ENCODE results near the gene MAN2B2.

The MAN2B2 gene

DNA sequence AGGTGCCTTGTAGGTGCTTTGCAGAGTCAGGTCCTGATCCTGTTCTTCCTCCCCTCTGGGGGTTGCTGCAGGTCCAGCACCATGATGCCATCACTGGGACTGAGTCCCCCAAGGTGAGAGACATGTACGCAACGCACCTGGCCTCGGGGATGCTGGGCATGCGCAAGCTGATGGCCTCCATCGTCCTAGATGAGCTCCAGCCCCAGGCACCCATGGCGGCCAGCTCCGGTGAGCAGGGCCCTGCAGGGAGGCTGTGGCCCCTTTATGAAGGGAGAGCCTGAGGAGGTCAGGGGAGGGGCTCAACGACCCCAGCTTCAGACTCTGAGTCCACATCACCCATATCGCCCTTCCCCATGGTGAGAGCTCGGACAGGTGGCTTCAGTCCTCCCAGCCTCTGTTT, 23.1 kb downstream of the MAN2B2 start:
- Histone ChIP-seq H3K27ac (ENCODE audit: low read depth, low read length) (no peak overlapping the region), H3K9me3 (ENCODE audit: control insufficient read depth in 5 of 5, low read length in 5 of 5) (peaks cover 0 to 6% (median 6%) of the 10 kb centered on the region in 5 donors), H3K9ac (ENCODE audit: low read length in 5 of 5) (no peak overlapping the region), H3K27me3 (ENCODE audit: control insufficient read depth in 5 of 5, insufficient read depth in 4 of 5, low read length in 5 of 5) (peaks cover 0 to 2% (median 0%) of the 10 kb centered on the region in 5 donors), H3K36me3 (ENCODE audit: control insufficient read depth in 5 of 5, insufficient read depth in 5 of 5, low read length in 5 of 5) (peaks cover 0 to 90% (median 62%) of the 10 kb centered on the region in 5 donors), H3K4me3 (ENCODE audit: low read depth in 1 of 5, low read length in 5 of 5) (no peak overlapping the region), H3K4me1 (ENCODE audit: control insufficient read depth in 5 of 5, insufficient read depth in 5 of 5, low read length in 5 of 5) (peaks cover 0 to 3% (median 0%) of the 10 kb centered on the region in 5 donors)

- Histone ChIP-seq H3K9me3 (ENCODE audit: control insufficient read depth in 5 of 5, low read length in 5 of 5) (peaks cover 0 to 6% (median 6%) of the 10 kb centered on the region in 5 donors), H3K27me3 (ENCODE audit: control insufficient read depth in 5 of 5, insufficient read depth in 4 of 5, low read length in 5 of 5) (peaks cover 0 to 2% (median 0%) of the 10 kb centered on the region in 5 donors), H3K36me3 (ENCODE audit: control insufficient read depth in 5 of 5, insufficient read depth in 5 of 5, low read length in 5 of 5) (peaks cover 0 to 90% (median 60%) of the 10 kb centered on the region in 5 donors), H3K27ac (ENCODE audit: low read depth, low read length) (no peak overlapping the region), H3K4me1 (ENCODE audit: control insufficient read depth in 5 of 5, insufficient read depth in 5 of 5, low read length in 5 of 5) (peaks cover 0 to 3% (median 0%) of the 10 kb centered on the region in 5 donors), H3K4me3 (ENCODE audit: low read depth in 1 of 5, low read length in 5 of 5) (no peak overlapping the region), H3K9ac (ENCODE audit: low read length in 5 of 5) (no peak overlapping the region)
These were observed 23.7 kb downstream of the MAN2B2 start for GRCh38 chr4:6598641-6599040.

- peaks cover 0 to 3% (median 0%) of the 10 kb centered on the region in 5 donors for H3K4me1 ChIP-seq (ENCODE audit: control insufficient read depth in 5 of 5, insufficient read depth in 5 of 5, low read length in 5 of 5)
- peaks cover 0 to 94% (median 67%) of the 10 kb centered on the region in 5 donors for H3K36me3 ChIP-seq (ENCODE audit: control insufficient read depth in 5 of 5, insufficient read depth in 5 of 5, low read length in 5 of 5)
- H3K27ac ChIP-seq (ENCODE audit: low read depth, low read length) = no peak overlapping the region
- no peak overlapping the region for H3K9ac ChIP-seq (ENCODE audit: low read length in 5 of 5)
- peak overlapping the region in 1 of 5 donors; percentile 3 for H3K4me3 ChIP-seq (ENCODE audit: low read depth in 1 of 5, low read length in 5 of 5)
- H3K9me3 ChIP-seq (ENCODE audit: control insufficient read depth in 5 of 5, low read length in 5 of 5) = peaks cover 3 to 19% (median 13%) of the 10 kb centered on the region in 5 donors
- peaks cover 0 to 2% (median 0%) of the 10 kb centered on the region in 5 donors for H3K27me3 ChIP-seq (ENCODE audit: control insufficient read depth in 5 of 5, insufficient read depth in 4 of 5, low read length in 5 of 5)
These were observed 26.8 kb downstream of the MAN2B2 start for GRCh38 chr4:6601661-6602250.

DNA sequence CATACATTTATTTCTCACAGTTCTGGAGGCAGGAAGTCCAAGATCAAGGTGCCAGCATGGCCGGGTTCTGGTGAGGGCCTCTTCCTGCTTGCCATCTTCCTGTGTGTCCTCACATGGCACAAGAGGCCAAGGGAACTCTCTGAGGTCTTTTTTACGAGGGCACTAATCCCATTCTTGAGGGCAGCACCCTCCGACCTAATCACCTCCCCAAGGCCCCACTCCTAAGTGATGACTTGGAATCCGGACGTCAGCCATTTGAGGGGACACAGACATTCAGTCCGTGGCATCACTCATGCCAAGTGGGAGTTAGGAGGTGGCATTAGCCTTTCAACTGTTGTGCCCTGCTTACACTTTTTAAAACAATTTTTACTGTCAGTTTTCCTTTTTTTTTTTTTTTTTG, 27.3 kb downstream of the MAN2B2 start:
- Histone ChIP-seq H3K27ac (ENCODE audit: low read depth, low read length) (no peak overlapping the region), H3K4me3 (ENCODE audit: low read depth in 1 of 5, low read length in 5 of 5) (peak overlapping the region in 1 of 5 donors; percentile 3), H3K9ac (ENCODE audit: low read length in 5 of 5) (no peak overlapping the region), H3K4me1 (ENCODE audit: control insufficient read depth in 5 of 5, insufficient read depth in 5 of 5, low read length in 5 of 5) (peaks cover 0 to 3% (median 0%) of the 10 kb centered on the region in 5 donors), H3K27me3 (ENCODE audit: control insufficient read depth in 5 of 5, insufficient read depth in 4 of 5, low read length in 5 of 5) (peaks cover 0 to 2% (median 0%) of the 10 kb centered on the region in 5 donors), H3K36me3 (ENCODE audit: control insufficient read depth in 5 of 5, insufficient read depth in 5 of 5, low read length in 5 of 5) (peaks cover 0 to 94% (median 68%) of the 10 kb centered on the region in 5 donors), H3K9me3 (ENCODE audit: control insufficient read depth in 5 of 5, low read length in 5 of 5) (peaks cover 3 to 19% (median 13%) of the 10 kb centered on the region in 5 donors)

DNA sequence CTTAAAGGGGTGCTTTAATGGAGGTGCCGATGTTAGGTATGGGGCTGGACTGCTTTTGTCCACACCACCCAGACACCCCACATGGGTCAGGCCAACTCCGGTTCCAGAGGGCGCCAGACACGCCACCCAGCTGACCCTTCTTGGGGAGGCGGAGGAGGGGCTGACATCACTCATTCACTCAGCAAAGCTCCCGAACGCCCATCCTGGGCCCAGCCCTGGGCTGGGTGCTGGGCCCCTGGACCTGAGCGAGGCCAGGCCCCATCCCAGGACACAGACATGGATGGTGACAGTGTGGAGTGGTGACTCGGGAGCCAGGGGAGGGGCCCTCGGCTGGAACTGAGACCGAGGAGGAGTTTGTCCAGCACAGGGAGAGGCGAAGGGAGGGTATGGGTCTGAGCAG, 28.1 kb downstream of the MAN2B2 start:
- H3K27ac ChIP-seq (ENCODE audit: low read depth, low read length) = no peak overlapping the region
- H3K9me3 ChIP-seq (ENCODE audit: control insufficient read depth in 5 of 5, low read length in 5 of 5) = peaks cover 3 to 19% (median 13%) of the 10 kb centered on the region in 5 donors
- H3K27me3 ChIP-seq (ENCODE audit: control insufficient read depth in 5 of 5, insufficient read depth in 4 of 5, low read length in 5 of 5) = peaks cover 0 to 2% (median 0%) of the 10 kb centered on the region in 5 donors
- no peak overlapping the region for H3K4me3 ChIP-seq (ENCODE audit: low read depth in 1 of 5, low read length in 5 of 5)
- H3K36me3 ChIP-seq (ENCODE audit: control insufficient read depth in 5 of 5, insufficient read depth in 5 of 5, low read length in 5 of 5) = peaks cover 0 to 94% (median 66%) of the 10 kb centered on the region in 5 donors
- H3K9ac ChIP-seq (ENCODE audit: low read length in 5 of 5) = no peak overlapping the region
- peaks cover 0 to 3% (median 0%) of the 10 kb centered on the region in 5 donors for H3K4me1 ChIP-seq (ENCODE audit: control insufficient read depth in 5 of 5, insufficient read depth in 5 of 5, low read length in 5 of 5)

DNA sequence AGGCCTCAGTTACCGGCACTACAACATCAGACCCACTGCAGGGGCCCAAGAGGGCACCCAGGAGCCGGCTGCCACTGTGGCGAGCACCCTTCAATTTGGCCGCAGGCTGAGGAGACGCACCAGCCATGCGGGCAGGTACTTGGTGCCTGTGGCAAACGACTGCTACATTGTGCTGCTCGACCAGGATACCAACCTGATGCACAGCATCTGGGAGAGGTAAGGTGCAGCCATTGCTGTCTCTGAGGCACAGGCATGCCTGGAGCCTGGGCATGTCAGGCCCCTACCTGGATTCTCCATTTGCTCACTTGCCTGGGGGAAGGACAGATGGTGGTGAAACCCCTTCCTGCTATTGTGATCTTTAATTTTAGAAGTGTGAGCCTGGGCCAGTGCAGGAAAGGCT, 30.1 kb downstream of the MAN2B2 start:
- Histone ChIP-seq H3K9me3 (ENCODE audit: control insufficient read depth in 5 of 5, low read length in 5 of 5) (peaks cover 3 to 19% (median 13%) of the 10 kb centered on the region in 5 donors), H3K4me1 (ENCODE audit: control insufficient read depth in 5 of 5, insufficient read depth in 5 of 5, low read length in 5 of 5) (no peaks in the 10 kb centered on the region), H3K27me3 (ENCODE audit: control insufficient read depth in 5 of 5, insufficient read depth in 4 of 5, low read length in 5 of 5) (no peaks in the 10 kb centered on the region), H3K9ac (ENCODE audit: low read length in 5 of 5) (no peak overlapping the region), H3K36me3 (ENCODE audit: control insufficient read depth in 5 of 5, insufficient read depth in 5 of 5, low read length in 5 of 5) (peaks cover 0 to 98% (median 78%) of the 10 kb centered on the region in 5 donors), H3K4me3 (ENCODE audit: low read depth in 1 of 5, low read length in 5 of 5) (peak overlapping the region in 2 of 5 donors; percentile 2 to 50), H3K27ac (ENCODE audit: low read depth, low read length) (no peak overlapping the region)

GRCh38 chr4:6605605-6606004, 30.6 kb downstream of the MAN2B2 start:
- H3K27ac ChIP-seq (ENCODE audit: low read depth, low read length) = no peak overlapping the region
- H3K4me3 ChIP-seq (ENCODE audit: low read depth in 1 of 5, low read length in 5 of 5) = no peak overlapping the region
- H3K9ac ChIP-seq (ENCODE audit: low read length in 5 of 5) = no peak overlapping the region
- H3K36me3 ChIP-seq (ENCODE audit: control insufficient read depth in 5 of 5, insufficient read depth in 5 of 5, low read length in 5 of 5) = peaks cover 0 to 98% (median 78%) of the 10 kb centered on the region in 5 donors
- peaks cover 3 to 19% (median 13%) of the 10 kb centered on the region in 5 donors for H3K9me3 ChIP-seq (ENCODE audit: control insufficient read depth in 5 of 5, low read length in 5 of 5)
- H3K4me1 ChIP-seq (ENCODE audit: control insufficient read depth in 5 of 5, insufficient read depth in 5 of 5, low read length in 5 of 5) = no peaks in the 10 kb centered on the region
- H3K27me3 ChIP-seq (ENCODE audit: control insufficient read depth in 5 of 5, insufficient read depth in 4 of 5, low read length in 5 of 5) = no peaks in the 10 kb centered on the region

DNA sequence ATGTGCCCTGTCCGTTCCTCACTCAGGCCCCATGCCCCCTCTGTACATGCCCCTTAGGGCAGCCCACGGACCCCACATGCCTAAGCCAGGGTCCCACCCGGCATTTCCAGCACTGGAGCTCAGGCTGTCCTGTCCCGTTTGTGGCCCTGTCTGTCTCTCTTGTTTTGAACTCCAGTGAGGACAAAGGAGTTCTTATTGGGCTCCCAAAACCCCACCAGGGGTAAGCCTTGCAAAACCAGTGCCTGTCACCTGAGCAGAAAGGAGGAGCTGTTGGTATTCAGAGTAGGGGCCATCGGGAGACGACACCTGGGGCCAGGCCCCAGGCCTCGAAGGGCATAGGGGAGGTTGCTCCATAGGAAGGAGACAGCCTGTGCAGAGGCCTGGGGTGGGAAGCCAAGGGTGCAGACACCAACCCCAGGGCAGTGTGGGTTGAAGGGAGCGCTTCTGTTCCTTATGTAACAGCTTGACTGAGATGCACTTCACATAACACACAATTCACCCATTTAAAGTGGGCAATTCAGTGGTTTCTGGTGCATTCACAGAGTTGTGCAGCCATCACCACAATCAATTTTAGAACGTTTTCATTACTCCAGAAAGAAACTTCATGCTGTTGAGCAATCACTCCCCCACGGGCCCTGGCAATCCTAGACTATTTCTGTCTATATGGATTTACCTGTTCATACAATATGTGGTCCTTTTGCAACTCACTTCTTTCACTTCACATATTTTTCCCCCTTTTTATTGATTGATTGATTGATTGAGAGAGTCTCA, 31.7 kb downstream of the MAN2B2 start:
- no peak overlapping the region for H3K4me3 ChIP-seq (ENCODE audit: low read depth in 1 of 5, low read length in 5 of 5)
- peaks cover 0 to 98% (median 78%) of the 10 kb centered on the region in 5 donors for H3K36me3 ChIP-seq (ENCODE audit: control insufficient read depth in 5 of 5, insufficient read depth in 5 of 5, low read length in 5 of 5)
- H3K27ac ChIP-seq (ENCODE audit: low read depth, low read length) = no peak overlapping the region
- no peak overlapping the region for H3K9ac ChIP-seq (ENCODE audit: low read length in 5 of 5)
- no peaks in the 10 kb centered on the region for H3K27me3 ChIP-seq (ENCODE audit: control insufficient read depth in 5 of 5, insufficient read depth in 4 of 5, low read length in 5 of 5)
- H3K4me1 ChIP-seq (ENCODE audit: control insufficient read depth in 5 of 5, insufficient read depth in 5 of 5, low read length in 5 of 5) = no peaks in the 10 kb centered on the region
- H3K9me3 ChIP-seq (ENCODE audit: control insufficient read depth in 5 of 5, low read length in 5 of 5) = peaks cover 3 to 18% (median 13%) of the 10 kb centered on the region in 5 donors

DNA sequence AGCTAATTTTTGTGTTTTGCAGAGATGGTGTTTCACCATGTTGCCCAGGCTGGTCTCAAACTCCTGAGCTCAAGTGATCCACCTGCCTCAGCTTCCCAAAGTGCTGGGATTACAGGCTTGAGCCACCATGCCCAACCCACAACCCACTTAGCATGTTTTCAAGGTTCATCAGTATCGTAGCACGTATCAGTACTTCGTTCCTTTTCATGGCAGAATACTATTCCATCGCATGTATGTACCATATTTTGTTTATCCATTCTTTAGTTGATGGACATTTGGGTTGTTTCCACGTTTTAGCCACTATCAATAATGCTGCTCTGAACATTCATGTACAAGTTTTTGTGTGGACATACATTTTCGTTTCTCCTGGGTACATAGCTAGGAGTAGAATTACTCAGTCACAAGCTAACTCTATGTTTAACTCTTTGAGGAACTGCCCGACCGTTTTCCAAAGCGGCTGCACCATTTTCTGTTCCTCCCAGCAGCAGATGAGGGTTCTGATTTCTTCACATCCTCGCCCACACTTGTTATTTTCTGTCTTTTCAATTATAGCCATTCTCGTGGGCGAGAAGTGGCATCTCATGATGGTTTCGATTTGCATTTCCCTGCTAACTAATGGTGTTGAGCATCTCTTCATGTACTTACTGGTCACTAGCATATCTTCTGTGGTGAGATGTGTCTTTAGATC, 32.5 kb downstream of the MAN2B2 start:
- Histone ChIP-seq H3K4me1 (ENCODE audit: control insufficient read depth in 5 of 5, insufficient read depth in 5 of 5, low read length in 5 of 5) (no peaks in the 10 kb centered on the region), H3K27ac (ENCODE audit: low read depth, low read length) (no peak overlapping the region), H3K27me3 (ENCODE audit: control insufficient read depth in 5 of 5, insufficient read depth in 4 of 5, low read length in 5 of 5) (no peaks in the 10 kb centered on the region), H3K9me3 (ENCODE audit: control insufficient read depth in 5 of 5, low read length in 5 of 5) (peaks cover 3 to 12% (median 11%) of the 10 kb centered on the region in 5 donors), H3K9ac (ENCODE audit: low read length in 5 of 5) (no peak overlapping the region), H3K36me3 (ENCODE audit: control insufficient read depth in 5 of 5, insufficient read depth in 5 of 5, low read length in 5 of 5) (peaks cover 0 to 98% (median 78%) of the 10 kb centered on the region in 5 donors), H3K4me3 (ENCODE audit: low read depth in 1 of 5, low read length in 5 of 5) (no peak overlapping the region)

Data from subcutaneous abdominal adipose tissue (tissue), 5 donors.